Neural cell (in vitro differentiated cells): Measurements from ENCODE around the gene ANKFY1. TPM values are rescaled to one million over a fixed set of nuclear protein-coding genes. Genes with fewer than 3 reads are reported as not detected.

Source experiments
- H2AFZ ChIP-seq: fragments of 200-600, 300-800 bp; sonication (generic), shearing (Covaris generic); 2 replicates; pipeline ENCODE4 v1.6.0; 2014; ENCODE audit warnings: low read depth, mild to moderate bottlenecking, antibody characterized with exemption, low read length, moderate library complexity
- H3F3A ChIP-seq: fragments of 200-600 bp; shearing (Covaris generic); 2 replicates; pipeline ENCODE4 v1.6.1; 2016; ENCODE audit warnings: mild to moderate bottlenecking, moderate library complexity, mixed read lengths, antibody characterized with exemption, low read length; ENCODE audit not compliant: insufficient read depth, poor library complexity, severe bottlenecking
- H3K27ac ChIP-seq: fragments of 200-600, 300-800 bp; sonication (generic), shearing (Covaris generic); 2 replicates; pipeline ENCODE4 v1.5.1; 2014; ENCODE audit warnings: mild to moderate bottlenecking, low read length, moderate library complexity
- H3K27me3 ChIP-seq: fragments of 300-800, 200-600 bp; sonication (generic), shearing (Covaris generic); 2 replicates; pipeline ENCODE4 v1.6.0; 2014; ENCODE audit warnings: mild to moderate bottlenecking, low read depth, low read length, moderate library complexity; ENCODE audit not compliant: insufficient read depth
- H3K36me3 ChIP-seq: fragments of 300-800, 200-600 bp; sonication (generic), shearing (Covaris generic); 2 replicates; pipeline ENCODE4 v1.5.1; 2014; ENCODE audit warnings: mild to moderate bottlenecking, antibody characterized with exemption, low read length, moderate library complexity; ENCODE audit not compliant: insufficient read depth
- H3K4me2 ChIP-seq: fragments of 300-800, 200-600 bp; sonication (generic), shearing (Covaris generic); 2 replicates; pipeline ENCODE4 v1.6.0; 2014; ENCODE audit warnings: mild to moderate bottlenecking, low read length
- H3K4me3 ChIP-seq: fragments of 300-800, 200-600 bp; sonication (generic), shearing (Covaris generic); 2 replicates; pipeline ENCODE4 v1.5.1; 2014; ENCODE audit warnings: mild to moderate bottlenecking, low read length, moderate library complexity
- H3K79me2 ChIP-seq: fragments of 200-600 bp; shearing (Covaris generic); replicated peaks from 2 replicates; pipeline ENCODE4 v1.6.0; 2014; ENCODE audit warnings: mild to moderate bottlenecking, low read length, moderate library complexity; ENCODE audit not compliant: insufficient read depth
- H3K9ac ChIP-seq: fragments of 300-800, 200-600 bp; sonication (generic), shearing (Covaris generic); 2 replicates; pipeline ENCODE4 v1.6.1; 2016; ENCODE audit warnings: mild to moderate bottlenecking, low read length, mixed read lengths
- H3K9me2 ChIP-seq: fragments of 200-600 bp; shearing (Covaris generic); 2 replicates; pipeline ENCODE4 v1.6.1; 2016; ENCODE audit warnings: mild to moderate bottlenecking, low read length, mixed read lengths; ENCODE audit not compliant: insufficient read depth
- H3K9me3 ChIP-seq: fragments of 200-600, 300-800 bp; sonication (generic), shearing (Covaris generic); 2 replicates; pipeline ENCODE4 v1.6.1; 2016; ENCODE audit warnings: mild to moderate bottlenecking, mixed run types, low read length, moderate library complexity, mixed read lengths
- H4K20me1 ChIP-seq: fragments of 200-600 bp; shearing (Covaris generic); 2 replicates; pipeline ENCODE4 v1.6.1; 2016; ENCODE audit warnings: mild to moderate bottlenecking, mixed run types; ENCODE audit not compliant: insufficient read depth
- EP300 ChIP-seq: fragments of 450-650 bp; conservative IDR thresholded peaks from 2 replicates; pipeline ENCODE4 v1.6.1; 2014; ENCODE audit warnings: antibody characterized with exemption, mild to moderate bottlenecking, moderate library complexity; ENCODE audit not compliant: poor library complexity, severe bottlenecking
- EZH2 ChIP-seq: fragments of 200-600, 300-800 bp; shearing (Covaris generic), sonication (generic); IDR thresholded peaks from 2 replicates; pipeline ENCODE4 v1.6.1; 2014; ENCODE audit warnings: antibody characterized with exemption, low read length, borderline replicate concordance, mild to moderate bottlenecking; ENCODE audit not compliant: insufficient read depth, poor library complexity, severe bottlenecking
- MXI1 ChIP-seq: fragments of 450-650 bp; conservative IDR thresholded peaks from 2 replicates; pipeline ENCODE4 v1.6.1; 2014; ENCODE audit warnings: antibody characterized with exemption, mild to moderate bottlenecking; ENCODE audit not compliant: poor library complexity, severe bottlenecking
- POLR2AphosphoS5 ChIP-seq: IDR thresholded peaks from 2 replicates; pipeline ENCODE4 v1.6.1; 2012
- RAD21 ChIP-seq: fragments of 450-650 bp; conservative IDR thresholded peaks from 2 replicates; pipeline ENCODE4 v1.6.1; 2014; ENCODE audit warnings: antibody characterized with exemption, mild to moderate bottlenecking, moderate library complexity
- SMC3 ChIP-seq: fragments of 450-650 bp; conservative IDR thresholded peaks from 2 replicates; pipeline ENCODE4 v1.6.1; 2014; ENCODE audit warnings: antibody characterized with exemption, mild to moderate bottlenecking, moderate library complexity; ENCODE audit not compliant: poor library complexity
- TAF1 ChIP-seq: IDR thresholded peaks from 2 replicates; pipeline ENCODE4 v1.6.1; 2012; ENCODE audit warnings: low read depth
- polyA plus RNA-seq: library from polyadenylated mRNA; depleted of rRNA; stranded (reverse); fragments of >200 nt; gene quantifications from 2 replicates; pipeline ENCODE4 v1.2.3, GENCODE V29; 2014
- TF ChIP-seq, protein P1 (sequence below): fragments of 450-650 bp; IDR thresholded peaks from 2 replicates; pipeline ENCODE4 v1.5.1; 2014; ENCODE audit warnings: antibody characterized with exemption, mild to moderate bottlenecking, moderate library complexity; ENCODE audit not compliant: poor library complexity, severe bottlenecking
- TF ChIP-seq, protein P2 (sequence below): IDR thresholded peaks from 2 replicates; pipeline ENCODE4 v1.6.1; 2012; ENCODE audit warnings: borderline replicate concordance

Gene ANKFY1
- polyA plus RNA-seq, 1 donor from 2014 or later = 25.6 TPM

DNA sequence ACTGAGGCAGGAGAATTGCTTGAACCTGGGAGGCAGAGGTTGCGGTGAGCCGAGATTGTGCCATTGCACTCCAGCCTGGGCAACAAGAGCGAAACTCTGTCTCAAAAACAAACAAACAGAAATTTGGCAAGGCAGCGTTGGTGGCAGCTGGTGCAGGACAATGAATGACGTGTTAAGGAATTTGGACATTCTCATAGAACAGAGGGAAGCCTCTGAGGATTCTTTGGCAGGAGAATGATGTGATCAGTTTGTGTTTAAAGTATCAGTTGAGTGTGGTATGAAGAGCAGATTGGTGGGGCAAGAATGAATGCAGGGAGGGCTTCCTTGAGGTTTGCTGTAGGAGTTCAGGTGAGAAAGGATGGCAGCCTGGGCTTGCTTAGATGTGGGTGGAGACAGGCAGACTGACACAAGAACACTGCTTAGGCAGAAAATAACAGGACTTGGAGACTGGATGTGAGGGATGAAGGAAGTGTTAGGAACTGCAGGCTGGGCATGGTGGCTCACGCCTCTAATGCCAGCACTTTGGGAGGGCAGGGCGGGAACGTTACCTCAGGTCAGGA lies 115.9 kb downstream of the ANKFY1 start:
- Histone ChIP-seq H3K4me2 (no peak overlapping the region), H3K9me2 (no peaks in the 10 kb centered on the region), H2AFZ (no peak overlapping the region), H3K79me2 (peaks cover 20% of the 10 kb centered on the region), H3K9ac (no peak overlapping the region), H3K27ac (no peak overlapping the region), H3K4me3 (no peak overlapping the region), H3K27me3 (no peaks in the 10 kb centered on the region), H4K20me1 (no peaks in the 10 kb centered on the region), H3K36me3 (no peaks in the 10 kb centered on the region), H3F3A (no peaks in the 10 kb centered on the region), H3K9me3 (no peaks in the 10 kb centered on the region)
- no peak for TF ChIP-seq TAF1
- TF ChIP-seq EZH2 = no peak
- TF ChIP-seq RAD21 = no peak
- TF ChIP-seq, protein P1, sequence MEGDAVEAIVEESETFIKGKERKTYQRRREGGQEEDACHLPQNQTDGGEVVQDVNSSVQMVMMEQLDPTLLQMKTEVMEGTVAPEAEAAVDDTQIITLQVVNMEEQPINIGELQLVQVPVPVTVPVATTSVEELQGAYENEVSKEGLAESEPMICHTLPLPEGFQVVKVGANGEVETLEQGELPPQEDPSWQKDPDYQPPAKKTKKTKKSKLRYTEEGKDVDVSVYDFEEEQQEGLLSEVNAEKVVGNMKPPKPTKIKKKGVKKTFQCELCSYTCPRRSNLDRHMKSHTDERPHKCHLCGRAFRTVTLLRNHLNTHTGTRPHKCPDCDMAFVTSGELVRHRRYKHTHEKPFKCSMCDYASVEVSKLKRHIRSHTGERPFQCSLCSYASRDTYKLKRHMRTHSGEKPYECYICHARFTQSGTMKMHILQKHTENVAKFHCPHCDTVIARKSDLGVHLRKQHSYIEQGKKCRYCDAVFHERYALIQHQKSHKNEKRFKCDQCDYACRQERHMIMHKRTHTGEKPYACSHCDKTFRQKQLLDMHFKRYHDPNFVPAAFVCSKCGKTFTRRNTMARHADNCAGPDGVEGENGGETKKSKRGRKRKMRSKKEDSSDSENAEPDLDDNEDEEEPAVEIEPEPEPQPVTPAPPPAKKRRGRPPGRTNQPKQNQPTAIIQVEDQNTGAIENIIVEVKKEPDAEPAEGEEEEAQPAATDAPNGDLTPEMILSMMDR = no peak
- TF ChIP-seq SMC3 = no peak
- TF ChIP-seq MXI1 = no peak
- TF ChIP-seq, protein P2, sequence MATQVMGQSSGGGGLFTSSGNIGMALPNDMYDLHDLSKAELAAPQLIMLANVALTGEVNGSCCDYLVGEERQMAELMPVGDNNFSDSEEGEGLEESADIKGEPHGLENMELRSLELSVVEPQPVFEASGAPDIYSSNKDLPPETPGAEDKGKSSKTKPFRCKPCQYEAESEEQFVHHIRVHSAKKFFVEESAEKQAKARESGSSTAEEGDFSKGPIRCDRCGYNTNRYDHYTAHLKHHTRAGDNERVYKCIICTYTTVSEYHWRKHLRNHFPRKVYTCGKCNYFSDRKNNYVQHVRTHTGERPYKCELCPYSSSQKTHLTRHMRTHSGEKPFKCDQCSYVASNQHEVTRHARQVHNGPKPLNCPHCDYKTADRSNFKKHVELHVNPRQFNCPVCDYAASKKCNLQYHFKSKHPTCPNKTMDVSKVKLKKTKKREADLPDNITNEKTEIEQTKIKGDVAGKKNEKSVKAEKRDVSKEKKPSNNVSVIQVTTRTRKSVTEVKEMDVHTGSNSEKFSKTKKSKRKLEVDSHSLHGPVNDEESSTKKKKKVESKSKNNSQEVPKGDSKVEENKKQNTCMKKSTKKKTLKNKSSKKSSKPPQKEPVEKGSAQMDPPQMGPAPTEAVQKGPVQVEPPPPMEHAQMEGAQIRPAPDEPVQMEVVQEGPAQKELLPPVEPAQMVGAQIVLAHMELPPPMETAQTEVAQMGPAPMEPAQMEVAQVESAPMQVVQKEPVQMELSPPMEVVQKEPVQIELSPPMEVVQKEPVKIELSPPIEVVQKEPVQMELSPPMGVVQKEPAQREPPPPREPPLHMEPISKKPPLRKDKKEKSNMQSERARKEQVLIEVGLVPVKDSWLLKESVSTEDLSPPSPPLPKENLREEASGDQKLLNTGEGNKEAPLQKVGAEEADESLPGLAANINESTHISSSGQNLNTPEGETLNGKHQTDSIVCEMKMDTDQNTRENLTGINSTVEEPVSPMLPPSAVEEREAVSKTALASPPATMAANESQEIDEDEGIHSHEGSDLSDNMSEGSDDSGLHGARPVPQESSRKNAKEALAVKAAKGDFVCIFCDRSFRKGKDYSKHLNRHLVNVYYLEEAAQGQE = no peak
- no peak for TF ChIP-seq EP300
- TF ChIP-seq POLR2AphosphoS5 = no peak

DNA sequence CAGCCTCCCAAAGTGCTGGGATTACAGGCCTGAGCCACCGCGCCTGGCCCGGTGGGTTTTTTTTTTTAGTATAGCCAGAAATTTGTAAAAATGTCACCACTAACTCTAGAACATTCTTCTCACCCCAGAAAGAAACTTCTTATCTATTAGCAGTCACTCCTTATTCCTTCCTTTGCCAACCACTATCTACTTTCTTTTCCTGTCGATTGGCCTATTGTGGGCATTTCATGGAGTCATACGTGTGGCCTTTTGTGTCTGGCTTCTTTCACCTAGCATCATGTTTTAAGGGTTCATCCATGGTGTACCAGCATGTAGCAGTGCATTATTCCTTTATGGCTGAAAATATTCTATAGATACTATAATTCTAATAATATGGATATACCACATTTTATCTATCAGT lies 117.1 kb downstream of the ANKFY1 start:
- Histone ChIP-seq H3K9me2 (no peaks in the 10 kb centered on the region), H3K79me2 (peaks cover 26% of the 10 kb centered on the region), H3K9me3 (no peaks in the 10 kb centered on the region), H2AFZ (no peak overlapping the region), H3F3A (no peaks in the 10 kb centered on the region), H3K4me3 (no peak overlapping the region), H4K20me1 (no peaks in the 10 kb centered on the region), H3K9ac (no peak overlapping the region), H3K27ac (no peak overlapping the region), H3K27me3 (no peaks in the 10 kb centered on the region), H3K36me3 (no peaks in the 10 kb centered on the region), H3K4me2 (no peak overlapping the region)
- TF ChIP-seq TAF1 (no peak), EZH2 (no peak), POLR2AphosphoS5 (no peak), SMC3 (no peak), EP300 (no peak), MXI1 (no peak), RAD21 (no peak)
- TF ChIP-seq, protein P2 = no peak
- TF ChIP-seq, protein P1 = no peak
